MM.1S (cell line): ENCODE data around the gene FH.

Source experiments
- DNase-seq: peaks from one replicate; pipeline ENCODE4 v3.0.0-alpha.2; 2015
- H2AFZ ChIP-seq: fragments of 300-600 bp; sonication (generic); 2 replicates; pipeline ENCODE4 v1.6.0; 2016; ENCODE audit warnings: antibody characterized with exemption, low read length
- H3F3A ChIP-seq: fragments of 300-600 bp; sonication (generic); 2 replicates; pipeline ENCODE4 v1.6.1; 2016; ENCODE audit warnings: mild to moderate bottlenecking, antibody characterized with exemption, low read length, moderate library complexity, mixed read lengths; ENCODE audit not compliant: insufficient read depth
- H3K27ac ChIP-seq: fragments of 300-600 bp; sonication (generic); 2 replicates; pipeline ENCODE4 v1.5.1; 2016; ENCODE audit warnings: mild to moderate bottlenecking, low read length
- H3K27me3 ChIP-seq: fragments of 300-600 bp; sonication (generic); replicated peaks from 2 replicates; pipeline ENCODE4 v1.6.0; 2016; ENCODE audit warnings: low read length; ENCODE audit not compliant: insufficient read depth
- H3K36me3 ChIP-seq: fragments of 300-600 bp; sonication (generic); replicated peaks from 2 replicates; pipeline ENCODE4 v1.6.1; 2016; ENCODE audit warnings: mild to moderate bottlenecking, low read length, mixed read lengths; ENCODE audit not compliant: insufficient read depth
- H3K4me1 ChIP-seq: fragments of 300-600 bp; sonication (generic); 2 replicates; pipeline ENCODE4 v1.6.1; 2016; ENCODE audit warnings: low read length, mixed read lengths
- H3K4me2 ChIP-seq: fragments of 300-600 bp; sonication (generic); 2 replicates; pipeline ENCODE4 v1.6.0; 2016; ENCODE audit warnings: low read depth, low read length
- H3K4me3 ChIP-seq: fragments of 300-600 bp; sonication (generic); 2 replicates; pipeline ENCODE4 v1.5.1; 2016; ENCODE audit warnings: low read length, mixed read lengths
- H3K79me2 ChIP-seq: fragments of 300-600 bp; sonication (generic); 2 replicates; pipeline ENCODE4 v1.6.1; 2016; ENCODE audit warnings: mixed run types, low read length, mixed read lengths
- H3K9ac ChIP-seq: fragments of 300-600 bp; sonication (generic); 2 replicates; pipeline ENCODE4 v1.6.1; 2016; ENCODE audit warnings: low read length, mixed read lengths
- H3K9me2 ChIP-seq: fragments of 300-600 bp; sonication (generic); replicated peaks from 2 replicates; pipeline ENCODE4 v1.6.1; 2016; ENCODE audit warnings: mild to moderate bottlenecking, low read length, mixed read lengths; ENCODE audit not compliant: insufficient read depth
- H3K9me3 ChIP-seq: fragments of 300-600 bp; sonication (generic); replicated peaks from 2 replicates; pipeline ENCODE4 v1.6.1; 2016; ENCODE audit warnings: mild to moderate bottlenecking, low read length, mixed read lengths; ENCODE audit not compliant: insufficient read depth
- H4K20me1 ChIP-seq: fragments of 300-600 bp; sonication (generic); 2 replicates; pipeline ENCODE4 v1.6.1; 2016; ENCODE audit warnings: mild to moderate bottlenecking, low read length, moderate library complexity, mixed read lengths; ENCODE audit not compliant: insufficient read depth
- EZH2 ChIP-seq: fragments of 300-600 bp; sonication (generic); optimal IDR thresholded peaks from 2 replicates; pipeline ENCODE3; 2017; ENCODE audit warnings: low read depth, mild to moderate bottlenecking, antibody characterized with exemption, low read length, mixed read lengths
- EZH2phosphoT487 ChIP-seq: fragments of 300-600 bp; sonication (generic); IDR thresholded peaks from 2 replicates; pipeline ENCODE4 v1.6.1; 2018; ENCODE audit warnings: antibody characterized with exemption, low read length
- TF ChIP-seq, protein P1 (sequence below): fragments of 300-600 bp; sonication (generic); IDR thresholded peaks from 2 replicates; pipeline ENCODE4 v1.5.1; 2016; ENCODE audit warnings: antibody characterized with exemption, low read length, mixed read lengths

The FH gene

DNA sequence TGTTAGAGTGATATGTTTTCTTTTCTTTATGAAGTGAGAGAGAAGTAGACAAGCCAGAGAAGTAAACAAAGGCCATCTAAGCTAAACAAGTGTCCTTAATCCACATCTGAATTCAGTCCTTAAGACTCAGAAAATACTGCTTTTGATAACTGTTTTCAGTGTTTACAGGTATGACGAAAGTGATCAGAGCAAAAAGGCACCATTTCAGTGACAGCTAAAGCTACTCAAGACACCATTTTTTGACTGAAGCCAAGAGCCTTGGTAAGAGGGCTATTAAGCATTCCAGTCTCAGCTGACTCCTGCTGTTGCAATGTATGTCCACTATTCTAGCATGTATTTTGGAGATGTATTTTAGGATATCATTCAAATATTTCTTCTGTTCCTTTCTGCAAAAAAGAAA lies 16.7 kb upstream of the FH start:
- H3K27ac ChIP-seq = no peak overlapping the region

DNA sequence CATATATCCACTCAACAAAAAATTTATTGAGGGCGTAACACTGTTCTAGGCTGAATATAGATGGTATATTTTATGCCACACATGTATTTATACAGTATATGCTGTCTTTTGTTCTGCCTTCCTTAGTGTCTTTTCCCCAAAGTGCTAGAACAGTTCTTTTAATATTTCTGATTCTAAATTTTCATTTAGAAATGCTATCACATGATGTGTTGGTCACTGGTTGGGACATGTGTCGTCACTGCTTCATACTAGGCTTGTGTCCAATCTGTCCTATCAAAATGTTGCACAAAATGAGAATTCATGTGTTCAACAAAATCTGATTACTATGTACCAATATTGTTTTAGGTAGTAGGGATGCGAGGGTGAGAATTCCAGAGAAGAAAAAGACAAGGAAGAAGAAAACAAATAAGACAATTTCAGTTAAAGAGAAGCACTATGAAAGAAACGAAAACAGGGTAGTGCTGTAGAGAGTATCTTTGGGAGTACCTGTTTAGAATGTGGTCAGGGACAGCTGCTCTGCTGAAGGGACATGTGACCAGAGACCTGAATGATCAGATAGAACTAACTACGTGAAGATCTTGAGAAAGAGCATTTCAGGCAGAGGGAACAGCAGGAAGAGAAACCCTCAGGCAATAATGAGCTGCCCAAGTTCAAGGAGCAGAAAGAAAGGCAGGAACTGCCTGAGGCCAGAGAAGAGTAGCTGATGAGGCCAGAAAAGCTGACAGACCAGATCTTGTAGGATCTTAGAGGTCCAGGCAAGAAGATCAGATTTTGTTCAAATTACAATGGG lies 14.0 kb upstream of the FH start:
- H3K79me2 ChIP-seq = no peaks in the 10 kb centered on the region
- H3K27me3 ChIP-seq = no peaks in the 10 kb centered on the region
- H3K9me2 ChIP-seq = no peaks in the 10 kb centered on the region
- TF ChIP-seq EZH2 (no peak), EZH2phosphoT487 (no peak)
- TF ChIP-seq, protein P1, sequence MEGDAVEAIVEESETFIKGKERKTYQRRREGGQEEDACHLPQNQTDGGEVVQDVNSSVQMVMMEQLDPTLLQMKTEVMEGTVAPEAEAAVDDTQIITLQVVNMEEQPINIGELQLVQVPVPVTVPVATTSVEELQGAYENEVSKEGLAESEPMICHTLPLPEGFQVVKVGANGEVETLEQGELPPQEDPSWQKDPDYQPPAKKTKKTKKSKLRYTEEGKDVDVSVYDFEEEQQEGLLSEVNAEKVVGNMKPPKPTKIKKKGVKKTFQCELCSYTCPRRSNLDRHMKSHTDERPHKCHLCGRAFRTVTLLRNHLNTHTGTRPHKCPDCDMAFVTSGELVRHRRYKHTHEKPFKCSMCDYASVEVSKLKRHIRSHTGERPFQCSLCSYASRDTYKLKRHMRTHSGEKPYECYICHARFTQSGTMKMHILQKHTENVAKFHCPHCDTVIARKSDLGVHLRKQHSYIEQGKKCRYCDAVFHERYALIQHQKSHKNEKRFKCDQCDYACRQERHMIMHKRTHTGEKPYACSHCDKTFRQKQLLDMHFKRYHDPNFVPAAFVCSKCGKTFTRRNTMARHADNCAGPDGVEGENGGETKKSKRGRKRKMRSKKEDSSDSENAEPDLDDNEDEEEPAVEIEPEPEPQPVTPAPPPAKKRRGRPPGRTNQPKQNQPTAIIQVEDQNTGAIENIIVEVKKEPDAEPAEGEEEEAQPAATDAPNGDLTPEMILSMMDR = no peak
- no peaks in the 10 kb centered on the region for H4K20me1 ChIP-seq
- H3K9me3 ChIP-seq = no peaks in the 10 kb centered on the region
- peak; percentile 74 for DNase-seq
- peak overlapping the region; percentile 81 for H3K4me2 ChIP-seq
- peak overlapping the region; percentile 62 for H3K4me3 ChIP-seq
- H3K4me1 ChIP-seq = peaks cover 16% of the 10 kb centered on the region
- peak overlapping the region; percentile 71 for H2AFZ ChIP-seq
- H3K9ac ChIP-seq = peak overlapping the region; percentile 39
- H3K27ac ChIP-seq = peak overlapping the region; percentile 77
- peaks cover 32% of the 10 kb centered on the region for H3F3A ChIP-seq
- no peaks in the 10 kb centered on the region for H3K36me3 ChIP-seq

More for the DNA sequence above, 16.7 kb upstream of the FH start:
- H3K9me2 ChIP-seq = no peaks in the 10 kb centered on the region
- H3K36me3 ChIP-seq = no peaks in the 10 kb centered on the region
- peaks cover 32% of the 10 kb centered on the region for H3F3A ChIP-seq
- H3K4me3 ChIP-seq = no peak overlapping the region
- H3K4me2 ChIP-seq = no peak overlapping the region
- H4K20me1 ChIP-seq = no peaks in the 10 kb centered on the region
- H3K9ac ChIP-seq = no peak overlapping the region
- no peaks in the 10 kb centered on the region for H3K9me3 ChIP-seq
- peaks cover 9% of the 10 kb centered on the region for H3K4me1 ChIP-seq
- DNase-seq = no peak
- no peak overlapping the region for H2AFZ ChIP-seq
- no peaks in the 10 kb centered on the region for H3K27me3 ChIP-seq
- no peaks in the 10 kb centered on the region for H3K79me2 ChIP-seq
- TF ChIP-seq EZH2phosphoT487 (no peak), EZH2 (no peak)
- TF ChIP-seq, protein P1 = no peak

DNA sequence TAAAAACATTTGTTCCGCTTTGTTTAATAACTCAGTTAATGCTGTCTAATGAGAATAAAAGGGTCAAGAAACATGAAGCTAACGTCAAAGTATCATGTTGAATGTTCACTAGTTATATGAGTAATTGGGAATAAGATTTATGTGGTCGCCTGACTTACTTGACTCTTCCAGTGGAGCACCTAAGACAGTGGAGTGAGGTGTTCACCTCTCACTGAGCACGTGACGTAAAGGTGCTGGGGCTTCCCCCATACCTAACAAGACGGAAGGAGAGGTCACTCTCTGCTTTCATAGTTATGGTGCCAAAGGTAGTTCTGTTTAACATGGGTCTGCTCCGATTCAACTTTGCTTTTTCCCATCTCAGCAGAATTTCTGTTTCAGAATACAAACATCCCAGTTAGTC lies 13.3 kb upstream of the FH start:
- Histone ChIP-seq H3K4me3 (peak overlapping the region; percentile 62), H3K79me2 (no peaks in the 10 kb centered on the region)

More for the DNA sequence above, 13.3 kb upstream of the FH start:
- no peaks in the 10 kb centered on the region for H3K9me3 ChIP-seq
- no peaks in the 10 kb centered on the region for H3K36me3 ChIP-seq
- H3K9me2 ChIP-seq = no peaks in the 10 kb centered on the region
- H3K4me2 ChIP-seq = peak overlapping the region; percentile 81
- H3F3A ChIP-seq = peaks cover 32% of the 10 kb centered on the region
- peaks cover 16% of the 10 kb centered on the region for H3K4me1 ChIP-seq
- H3K27me3 ChIP-seq = no peaks in the 10 kb centered on the region
- DNase-seq = peak; percentile 91
- TF ChIP-seq EZH2 = no peak
- no peak for TF ChIP-seq EZH2phosphoT487
- TF ChIP-seq, protein P1 = no peak
- H4K20me1 ChIP-seq = no peaks in the 10 kb centered on the region
- H3K9ac ChIP-seq = peak overlapping the region; percentile 39
- peak overlapping the region; percentile 71 for H2AFZ ChIP-seq
- peak overlapping the region; percentile 77 for H3K27ac ChIP-seq
